CD4-positive, alpha-beta T cell treated with Interleukin-4 for 4 hours (primary cell): ENCODE data around the gene ESYT2.

ENCODE experiments used
- DNase-seq: peaks from one replicate; pipeline ENCODE4 v3.0.0-alpha.2; 2020

Gene ESYT2

GRCh38 chr7:158687406-158687805 is 141.9 kb downstream of the ESYT2 start:
- no peak for DNase-seq

- DNase-seq, result no peak
These were observed 143.6 kb downstream of the ESYT2 start for GRCh38 chr7:158685693-158686092.

- no peak for DNase-seq
These were observed 145.0 kb downstream of the ESYT2 start for GRCh38 chr7:158684329-158684728.

GRCh38 chr7:158683541-158683940 is 145.8 kb downstream of the ESYT2 start:
- no peak for DNase-seq

GRCh38 chr7:158682456-158682855 is 146.9 kb downstream of the ESYT2 start:
- no peak for DNase-seq
